Fibroblast of pulmonary artery (primary cell): ENCODE results near the gene LRRC4B.
"Not testable (repeated sequence)": the region's sequence is repeated elsewhere in the genome, so short reads cannot be mapped to it uniquely, and the experiment has no call there.

Experiments used
- DNase-seq: peaks from one replicate; pipeline ENCODE4 v3.0.0-alpha.2; 2010; ENCODE audit warnings: low read depth
- H3K4me3 ChIP-seq: replicated peaks from 2 replicates; pipeline ENCODE4 v1.5.1; 2011; ENCODE audit warnings: low read depth, mild to moderate bottlenecking, control low read depth, low read length, moderate library complexity
- TF ChIP-seq, protein P1 (sequence below): IDR thresholded peaks from 2 replicates; pipeline ENCODE4 v1.5.1; 2011; ENCODE audit warnings: mild to moderate bottlenecking, control low read depth, low read length, inconsistent platforms; ENCODE audit errors: missing control alignments

The LRRC4B gene, protein sequence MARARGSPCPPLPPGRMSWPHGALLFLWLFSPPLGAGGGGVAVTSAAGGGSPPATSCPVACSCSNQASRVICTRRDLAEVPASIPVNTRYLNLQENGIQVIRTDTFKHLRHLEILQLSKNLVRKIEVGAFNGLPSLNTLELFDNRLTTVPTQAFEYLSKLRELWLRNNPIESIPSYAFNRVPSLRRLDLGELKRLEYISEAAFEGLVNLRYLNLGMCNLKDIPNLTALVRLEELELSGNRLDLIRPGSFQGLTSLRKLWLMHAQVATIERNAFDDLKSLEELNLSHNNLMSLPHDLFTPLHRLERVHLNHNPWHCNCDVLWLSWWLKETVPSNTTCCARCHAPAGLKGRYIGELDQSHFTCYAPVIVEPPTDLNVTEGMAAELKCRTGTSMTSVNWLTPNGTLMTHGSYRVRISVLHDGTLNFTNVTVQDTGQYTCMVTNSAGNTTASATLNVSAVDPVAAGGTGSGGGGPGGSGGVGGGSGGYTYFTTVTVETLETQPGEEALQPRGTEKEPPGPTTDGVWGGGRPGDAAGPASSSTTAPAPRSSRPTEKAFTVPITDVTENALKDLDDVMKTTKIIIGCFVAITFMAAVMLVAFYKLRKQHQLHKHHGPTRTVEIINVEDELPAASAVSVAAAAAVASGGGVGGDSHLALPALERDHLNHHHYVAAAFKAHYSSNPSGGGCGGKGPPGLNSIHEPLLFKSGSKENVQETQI

DNA sequence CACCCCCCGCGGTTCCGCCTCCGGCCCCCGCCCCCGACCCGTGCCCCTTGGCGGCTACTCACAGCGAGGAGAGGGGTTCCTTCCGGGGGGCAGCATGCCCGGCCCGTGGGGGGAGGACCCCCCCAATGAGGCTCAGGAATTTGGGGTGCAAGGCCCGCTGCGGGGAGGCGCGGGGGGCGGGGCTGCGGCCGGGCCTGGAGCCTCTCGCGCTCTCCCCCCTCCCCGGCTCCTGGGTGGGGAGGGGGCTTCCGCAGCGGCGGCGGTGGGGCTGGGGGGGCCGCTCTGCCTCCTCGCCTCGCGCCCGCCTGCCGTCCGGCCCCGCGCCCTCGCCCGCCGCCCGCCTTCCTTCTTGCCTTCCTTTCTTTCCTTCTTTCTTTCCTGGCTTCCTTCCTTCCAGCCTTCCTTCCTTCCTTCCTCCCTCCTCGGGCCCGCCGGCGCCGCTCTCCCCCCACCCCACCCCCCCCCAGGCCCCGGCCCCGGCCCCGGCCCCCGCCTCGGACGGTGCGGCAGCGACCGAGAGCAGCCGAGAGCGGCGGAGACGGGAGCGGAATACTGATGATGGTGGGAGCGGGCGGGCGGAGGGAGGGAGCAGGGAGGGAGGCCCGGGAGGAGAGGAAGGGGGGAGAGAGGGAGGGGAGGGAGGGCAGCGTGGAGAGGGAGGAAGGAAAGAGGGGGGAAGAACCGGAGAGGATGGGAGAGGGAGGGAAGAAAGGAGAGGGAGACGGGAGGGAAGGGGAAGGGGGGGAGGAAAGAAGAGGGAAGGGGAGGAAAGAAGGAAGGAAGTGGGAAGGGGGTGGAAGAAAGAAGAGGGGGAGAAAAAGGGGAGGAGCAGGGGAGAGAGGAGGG, at the start of gene LRRC4B:
TSS of gene LRRC4B (minus strand) at position 554 of the 846 bp plus-strand sequence. CDS start 19,597 bp downstream, outside the sequence.
- peak; percentile 15 for DNase-seq
- TF ChIP-seq, protein P1, sequence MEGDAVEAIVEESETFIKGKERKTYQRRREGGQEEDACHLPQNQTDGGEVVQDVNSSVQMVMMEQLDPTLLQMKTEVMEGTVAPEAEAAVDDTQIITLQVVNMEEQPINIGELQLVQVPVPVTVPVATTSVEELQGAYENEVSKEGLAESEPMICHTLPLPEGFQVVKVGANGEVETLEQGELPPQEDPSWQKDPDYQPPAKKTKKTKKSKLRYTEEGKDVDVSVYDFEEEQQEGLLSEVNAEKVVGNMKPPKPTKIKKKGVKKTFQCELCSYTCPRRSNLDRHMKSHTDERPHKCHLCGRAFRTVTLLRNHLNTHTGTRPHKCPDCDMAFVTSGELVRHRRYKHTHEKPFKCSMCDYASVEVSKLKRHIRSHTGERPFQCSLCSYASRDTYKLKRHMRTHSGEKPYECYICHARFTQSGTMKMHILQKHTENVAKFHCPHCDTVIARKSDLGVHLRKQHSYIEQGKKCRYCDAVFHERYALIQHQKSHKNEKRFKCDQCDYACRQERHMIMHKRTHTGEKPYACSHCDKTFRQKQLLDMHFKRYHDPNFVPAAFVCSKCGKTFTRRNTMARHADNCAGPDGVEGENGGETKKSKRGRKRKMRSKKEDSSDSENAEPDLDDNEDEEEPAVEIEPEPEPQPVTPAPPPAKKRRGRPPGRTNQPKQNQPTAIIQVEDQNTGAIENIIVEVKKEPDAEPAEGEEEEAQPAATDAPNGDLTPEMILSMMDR = no peak
- no peak within 1 kb of the TSS for H3K4me3 ChIP-seq

DNA sequence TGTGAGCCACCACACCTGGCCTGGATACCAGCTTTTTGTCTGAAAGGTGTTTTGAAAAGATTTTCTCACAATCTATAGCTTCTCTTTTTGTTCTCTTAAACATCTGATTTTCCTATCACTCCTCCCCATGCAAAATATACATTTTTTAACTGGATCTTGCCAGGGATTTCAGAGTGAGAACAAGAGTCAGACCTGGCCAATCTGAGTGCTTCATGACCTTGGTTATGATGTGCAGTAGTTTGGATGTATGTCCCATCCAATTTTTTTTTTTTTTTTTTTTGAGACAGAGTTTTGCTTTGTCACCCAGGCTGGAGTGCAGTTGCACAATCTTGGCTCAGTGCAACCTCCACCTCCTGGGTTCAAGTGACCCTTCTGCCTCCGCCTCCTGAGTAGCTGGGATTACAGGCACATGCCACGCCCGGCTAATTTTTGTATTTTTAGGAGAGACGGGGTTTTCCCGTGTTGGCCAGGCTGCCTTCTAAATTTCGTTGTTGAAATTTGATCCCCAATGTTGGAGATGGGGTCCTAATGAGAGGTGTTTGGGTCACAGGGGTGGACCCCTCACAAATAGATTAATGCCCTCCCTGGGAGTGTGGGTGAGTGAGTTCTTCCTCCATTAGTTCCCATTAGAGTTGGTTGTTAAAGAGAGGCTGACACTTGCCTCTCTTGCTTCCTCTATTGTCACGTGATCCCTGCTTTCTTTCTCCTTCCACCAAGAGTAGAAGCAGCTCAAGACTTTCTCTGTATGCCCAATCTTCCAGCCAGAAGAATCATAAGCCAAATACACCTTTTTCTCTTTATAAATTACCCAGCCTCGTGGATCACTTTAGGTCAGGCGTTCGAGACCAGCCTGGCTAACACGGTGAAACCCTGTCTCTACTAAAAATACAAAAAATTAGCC, 44.5 kb upstream of the LRRC4B start:
- not testable (repeated sequence) for DNase-seq, H3K4me3 ChIP-seq

DNA sequence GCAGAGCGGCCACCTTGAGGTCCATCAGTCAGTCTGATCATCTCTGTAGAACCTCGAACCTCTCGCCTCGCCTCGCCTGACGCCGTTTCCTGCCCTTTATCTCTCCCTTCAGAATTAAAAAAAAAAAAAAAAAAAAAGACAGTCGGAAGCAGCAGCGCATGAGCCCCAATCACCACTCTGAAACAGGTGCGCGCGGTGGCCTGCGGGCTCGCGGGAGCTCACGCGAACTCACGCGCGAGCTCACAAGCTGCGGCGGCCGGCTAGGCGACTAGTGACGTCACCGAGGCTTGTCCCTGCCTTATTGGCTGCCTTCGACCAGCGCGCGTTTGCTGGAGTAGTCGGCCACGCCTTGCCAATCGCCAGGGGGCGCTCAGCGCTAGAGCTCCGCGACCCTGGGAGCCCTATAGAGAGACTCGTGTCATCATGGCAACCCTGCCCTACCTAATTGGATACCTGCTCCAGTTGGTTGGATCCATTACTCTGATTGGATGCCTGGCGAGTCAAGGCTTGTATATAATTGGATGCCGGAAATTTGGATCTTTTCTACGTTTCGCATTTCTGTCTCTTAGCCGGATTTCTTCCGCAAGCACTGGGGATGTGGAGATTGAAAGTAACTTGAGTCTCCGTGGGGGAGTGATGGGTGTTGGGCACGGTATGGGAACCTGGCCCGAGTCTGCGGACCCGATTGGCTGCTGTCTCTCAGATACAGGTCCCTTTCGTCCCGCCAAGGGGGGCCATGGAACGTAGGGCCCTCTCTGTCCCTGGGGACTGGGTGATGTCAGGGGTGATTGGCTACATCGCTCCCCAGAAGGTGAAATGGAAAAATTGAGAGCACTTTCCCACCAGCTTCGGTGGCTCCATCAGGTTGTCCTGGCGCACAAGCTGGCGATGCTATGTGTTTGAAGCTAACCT, 39.9 kb upstream of the LRRC4B start:
- TF ChIP-seq, protein P1 = peak; percentile 63
- peak; percentile 88 for DNase-seq
- H3K4me3 ChIP-seq = no peak overlapping the region

DNA sequence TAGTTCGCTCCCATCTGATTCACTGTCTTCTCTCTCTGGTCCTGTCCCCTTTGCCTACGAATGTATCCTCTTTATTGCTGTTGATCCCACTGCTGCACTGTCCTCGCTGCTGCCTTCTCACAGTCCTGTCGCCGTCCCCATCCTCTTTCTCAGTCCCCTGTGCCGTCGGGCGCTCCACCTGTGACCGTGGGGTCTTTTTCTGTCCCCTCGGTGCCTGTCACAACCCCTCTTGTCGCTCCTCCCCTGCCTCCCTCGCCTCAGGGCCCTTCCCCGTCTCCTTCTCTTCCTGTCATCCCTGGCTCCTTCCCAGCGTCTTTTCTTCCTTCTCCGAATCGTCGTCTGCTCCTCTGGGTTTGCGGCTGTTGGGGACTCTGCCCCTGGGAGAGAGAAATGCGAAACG, 39.2 kb upstream of the LRRC4B start:
- DNase-seq = no peak
- H3K4me3 ChIP-seq = no peak overlapping the region
- TF ChIP-seq, protein P1 = no peak

DNA sequence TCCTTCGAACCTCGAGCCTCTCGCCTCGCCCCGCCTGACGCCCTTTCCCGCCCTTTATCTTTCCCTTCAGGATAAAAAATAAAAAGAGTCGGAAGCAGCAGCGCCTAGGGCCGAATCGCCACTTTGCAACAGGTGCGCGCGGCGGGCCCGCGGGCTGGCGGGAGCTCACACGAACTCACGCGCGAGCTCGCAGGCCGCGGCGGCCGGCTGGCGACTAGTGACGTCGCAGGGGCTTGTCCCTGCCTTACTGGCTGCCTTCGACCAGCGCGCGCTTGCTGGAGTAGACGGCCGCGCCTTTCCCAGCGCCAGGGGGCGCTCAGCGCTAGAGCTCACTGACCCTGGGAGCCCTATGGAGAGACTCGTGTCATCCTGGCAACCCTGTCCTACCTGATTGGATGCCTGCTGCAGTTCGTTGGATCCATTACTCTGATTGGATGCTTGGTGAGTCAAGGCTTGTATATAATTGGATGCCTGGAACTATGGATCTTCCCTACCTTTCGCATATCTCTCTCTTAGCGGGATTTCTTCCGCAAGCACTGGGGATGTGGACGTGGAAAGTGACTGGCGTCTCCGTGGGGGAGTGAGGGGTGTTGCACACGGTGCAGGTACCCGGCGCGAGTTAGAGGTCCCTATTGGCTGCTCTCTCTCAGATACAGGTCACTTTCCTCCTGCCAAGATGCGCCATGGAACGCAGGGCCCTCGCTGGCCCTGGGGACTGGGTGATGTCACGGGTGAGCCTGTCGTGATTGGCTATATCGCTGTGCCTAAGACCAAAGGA, 38.0 kb upstream of the LRRC4B start:
- peak; percentile 20 for DNase-seq
- not testable (repeated sequence) for H3K4me3 ChIP-seq

DNA sequence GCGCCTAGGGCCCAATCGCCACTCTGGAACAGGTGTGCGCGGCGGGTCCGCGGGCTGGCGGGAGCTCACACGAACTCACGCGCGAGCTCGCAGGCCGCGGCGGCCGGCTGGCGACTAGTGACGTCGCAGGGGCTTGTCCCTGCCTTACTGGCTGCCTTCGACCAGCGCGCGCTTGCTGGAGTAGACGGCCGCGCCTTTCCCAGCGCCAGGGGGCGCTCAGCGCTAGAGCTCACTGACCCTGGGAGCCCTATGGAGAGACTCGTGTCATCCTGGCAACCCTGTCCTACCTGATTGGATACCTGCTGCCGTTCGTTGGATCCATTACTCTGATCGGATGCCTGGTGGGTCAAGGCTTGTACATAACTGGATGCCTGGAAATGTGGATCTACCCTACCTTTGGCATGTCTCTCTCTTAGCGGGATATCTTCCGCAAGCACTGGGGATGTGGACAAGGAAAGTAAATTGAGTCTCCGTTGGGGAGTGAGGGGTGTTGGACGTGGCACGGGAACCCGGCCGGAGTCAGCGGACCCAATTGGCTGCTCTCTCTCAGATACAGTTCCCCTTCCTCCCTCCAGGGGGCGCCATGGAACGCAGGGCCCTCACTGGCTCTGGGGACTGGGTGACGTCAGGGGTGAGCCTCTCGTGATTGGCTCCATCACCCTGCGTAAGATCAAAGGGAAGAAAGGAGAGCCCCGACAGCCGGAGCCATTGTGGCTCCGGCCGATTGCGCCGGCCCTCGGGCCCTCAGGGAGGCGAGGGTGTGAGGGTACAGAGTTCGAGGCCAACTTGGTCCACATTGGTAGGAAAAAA, 36.2 kb upstream of the LRRC4B start:
- not testable (repeated sequence) for H3K4me3 ChIP-seq, DNase-seq

DNA sequence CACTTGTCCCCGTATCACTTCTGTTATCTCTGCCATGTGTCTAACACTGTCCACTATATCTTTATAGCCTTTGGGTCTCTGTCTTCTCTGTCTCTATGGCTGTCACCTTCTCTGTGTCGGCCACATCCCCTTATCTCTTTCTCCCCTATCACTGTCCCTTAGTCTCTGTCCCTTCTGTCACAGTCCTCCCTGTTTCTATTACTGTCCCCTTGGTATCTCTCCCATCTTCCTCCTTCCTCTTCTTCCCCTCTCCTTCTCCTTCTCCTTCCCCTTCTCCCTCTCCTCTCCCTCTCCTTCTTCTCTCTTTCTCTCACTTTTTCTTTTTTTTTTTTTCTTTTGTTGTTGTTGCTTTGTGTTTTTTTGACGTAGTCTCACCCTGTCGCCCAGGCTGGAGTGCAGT, 34.7 kb upstream of the LRRC4B start:
- DNase-seq = no peak
- H3K4me3 ChIP-seq = no peak overlapping the region
- TF ChIP-seq, protein P1 = no peak
